Neural crest cell (in vitro differentiated cells): ENCODE measurements around the gene NPIPB6. TPM values are rescaled to one million over a fixed set of nuclear protein-coding genes. Genes with fewer than 3 reads are reported as not detected.

Source experiments
- DNase-seq: peaks from one replicate; pipeline ENCODE4 v3.0.0; 2021; ENCODE audit warnings: low read depth, mixed read lengths, low spot score
- H3K27ac Mint-ChIP-seq: one replicate; pipeline ENCODE4 v1.8.0; 2021; ENCODE audit warnings: mild to moderate bottlenecking, mixed read lengths; ENCODE audit not compliant: unreplicated experiment
- H3K27me3 Mint-ChIP-seq: 2 replicates; pipeline ENCODE4 v1.8.0; 2021; ENCODE audit warnings: low read depth, mild to moderate bottlenecking, mixed read lengths
- H3K36me3 Mint-ChIP-seq: 2 replicates; pipeline ENCODE4 v1.8.0; 2021; ENCODE audit warnings: low read depth, mild to moderate bottlenecking, mixed read lengths
- H3K4me1 Mint-ChIP-seq: 2 replicates; pipeline ENCODE4 v1.8.0; 2021; ENCODE audit warnings: mixed read lengths
- H3K4me3 Mint-ChIP-seq: one replicate; pipeline ENCODE4 v1.8.0; 2021; ENCODE audit warnings: mild to moderate bottlenecking, mixed read lengths
- H3K9me3 Mint-ChIP-seq: 2 replicates; pipeline ENCODE4 v1.8.0; 2021; ENCODE audit warnings: mixed read lengths
- CTCF ChIP-seq: fragments of 200-600 bp; sonication (generic); conservative IDR thresholded peaks from 2 replicates; pipeline ENCODE4 v1.5.0; 2021; ENCODE audit warnings: antibody characterized with exemption, mild to moderate bottlenecking
- total RNA-seq: library from RNA; stranded (reverse); gene quantifications from 2 replicates; pipeline ENCODE4 v1.2.1, GENCODE V29; 2021

Gene NPIPB6
- total RNA-seq, 1 donor from 2014 or later, result 3.2 TPM

DNA sequence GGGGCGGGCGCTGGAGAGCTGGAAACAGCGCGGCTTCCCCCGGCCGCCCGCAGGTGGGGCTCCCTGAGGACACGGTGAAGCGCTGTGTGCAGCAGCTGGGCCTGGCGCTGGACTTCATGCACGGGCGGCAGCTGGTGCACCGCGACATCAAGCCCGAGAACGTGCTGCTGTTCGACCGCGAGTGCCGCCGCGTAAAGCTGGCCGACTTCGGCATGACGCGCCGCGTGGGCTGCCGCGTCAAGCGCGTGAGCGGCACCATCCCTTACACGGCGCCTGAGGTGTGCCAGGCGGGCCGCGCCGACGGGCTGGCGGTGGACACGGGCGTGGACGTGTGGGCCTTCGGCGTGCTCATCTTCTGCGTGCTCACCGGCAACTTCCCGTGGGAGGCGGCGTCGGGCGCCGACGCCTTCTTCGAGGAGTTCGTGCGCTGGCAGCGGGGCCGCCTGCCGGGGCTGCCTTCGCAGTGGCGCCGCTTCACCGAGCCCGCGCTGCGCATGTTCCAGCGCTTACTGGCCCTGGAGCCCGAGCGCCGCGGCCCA, 43.2 kb downstream of the NPIPB6 start:
- Mint-ChIP-seq H3K27me3 (no peaks in the 10 kb centered on the region), H3K27ac (no peak overlapping the region), H3K9me3 (no peaks in the 10 kb centered on the region), H3K4me1 (peaks cover 3% of the 10 kb centered on the region), H3K36me3 (peaks cover 9% of the 10 kb centered on the region), H3K4me3 (no peak overlapping the region)
- no peak for TF ChIP-seq CTCF
- no peak for DNase-seq

DNA sequence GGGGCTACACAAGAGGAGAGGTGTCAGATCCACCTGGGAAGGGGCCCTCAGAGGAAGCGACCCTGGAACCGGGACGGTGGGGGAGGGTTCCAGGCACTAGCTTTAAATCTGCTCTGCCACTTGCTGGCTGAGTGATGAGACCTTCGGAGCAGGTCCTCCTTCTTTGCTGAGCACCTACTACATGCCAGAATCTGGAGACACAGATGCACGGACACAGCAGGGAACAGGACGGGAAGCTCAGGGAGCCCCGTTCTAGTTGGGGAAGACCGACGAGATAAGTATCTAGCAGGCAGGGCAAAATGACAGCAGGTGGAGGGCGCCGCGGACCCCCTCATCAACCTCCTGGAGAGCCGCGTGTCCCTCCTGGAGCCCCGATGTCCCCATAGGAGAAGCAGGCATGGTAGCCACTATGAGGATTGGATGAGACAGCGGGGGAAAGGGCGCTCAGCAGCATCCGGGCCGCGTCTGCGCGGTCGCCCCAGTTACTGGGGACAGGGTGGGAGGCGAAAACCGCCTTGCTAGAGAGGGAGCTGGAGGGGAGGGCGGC, 43.8 kb downstream of the NPIPB6 start:
- no peak for DNase-seq
- Mint-ChIP-seq H3K27me3 (no peaks in the 10 kb centered on the region), H3K9me3 (no peaks in the 10 kb centered on the region), H3K27ac (no peak overlapping the region), H3K36me3 (peaks cover 9% of the 10 kb centered on the region), H3K4me3 (no peak overlapping the region), H3K4me1 (peaks cover 3% of the 10 kb centered on the region)
- TF ChIP-seq CTCF, result no peak

- Mint-ChIP-seq H3K4me1 (peaks cover 3% of the 10 kb centered on the region), H3K36me3 (peaks cover 9% of the 10 kb centered on the region), H3K4me3 (no peak overlapping the region), H3K9me3 (no peaks in the 10 kb centered on the region), H3K27ac (peak overlapping the region; percentile 57), H3K27me3 (no peaks in the 10 kb centered on the region)
- no peak for DNase-seq
- TF ChIP-seq CTCF, result no peak
Measured at GRCh38 chr16:28318042-28318744, 45.1 kb downstream of the NPIPB6 start.

DNA sequence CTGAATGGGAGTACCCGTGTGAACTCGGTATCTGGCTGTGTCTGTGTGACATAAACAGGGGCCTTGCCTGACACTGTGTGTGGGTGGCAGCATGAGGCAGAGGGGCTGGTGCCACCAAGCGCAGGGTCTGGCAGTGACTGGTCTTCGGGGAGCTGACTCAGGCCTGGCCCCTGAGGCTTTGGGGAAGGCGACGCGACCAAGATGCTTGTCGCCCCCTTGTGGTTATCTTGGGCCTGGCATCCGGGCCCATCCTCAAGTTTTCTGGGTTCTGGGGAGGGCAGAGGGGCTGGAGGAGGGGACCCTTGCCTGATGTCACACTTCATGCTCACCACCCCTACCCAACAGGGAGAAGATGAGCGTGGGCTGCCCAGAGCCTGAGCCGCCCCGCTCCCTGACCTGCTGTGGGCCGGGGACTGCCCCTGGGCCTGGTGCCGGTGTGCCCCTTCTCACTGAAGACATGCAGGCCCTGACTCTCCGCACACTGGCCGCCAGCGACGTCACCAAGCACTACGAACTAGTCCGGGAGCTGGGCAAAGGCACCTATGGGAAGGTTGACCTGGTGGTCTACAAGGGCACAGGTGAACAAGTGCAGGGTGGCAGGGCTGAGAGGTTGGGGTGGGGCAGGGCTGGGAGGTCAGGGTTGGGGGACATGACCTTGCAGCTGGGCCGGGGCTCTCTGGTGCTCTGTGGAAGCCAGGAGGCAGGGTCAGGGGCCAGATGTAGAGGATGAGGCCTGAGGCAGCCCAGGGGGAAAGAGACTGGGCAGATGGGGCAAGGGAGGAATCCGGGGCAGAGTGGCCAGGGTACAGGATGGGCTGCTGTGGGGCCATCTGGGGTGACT, 46.0 kb downstream of the NPIPB6 start:
- H3K27ac Mint-ChIP-seq, result no peak overlapping the region
- peaks cover 3% of the 10 kb centered on the region for H3K4me1 Mint-ChIP-seq
- H3K4me3 Mint-ChIP-seq, result peak overlapping the region; percentile 27
- no peaks in the 10 kb centered on the region for H3K9me3 Mint-ChIP-seq
- DNase-seq, result peak; percentile 73
- peak; percentile 83 for TF ChIP-seq CTCF
- H3K27me3 Mint-ChIP-seq, result no peaks in the 10 kb centered on the region
- peaks cover 9% of the 10 kb centered on the region for H3K36me3 Mint-ChIP-seq

GRCh38 chr16:28316054-28316453, 47.3 kb downstream of the NPIPB6 start:
- no peaks in the 10 kb centered on the region for H3K9me3 Mint-ChIP-seq
- peaks cover 9% of the 10 kb centered on the region for H3K36me3 Mint-ChIP-seq
- no peak for DNase-seq
- no peaks in the 10 kb centered on the region for H3K27me3 Mint-ChIP-seq
- peaks cover 3% of the 10 kb centered on the region for H3K4me1 Mint-ChIP-seq
- no peak overlapping the region for H3K27ac Mint-ChIP-seq
- TF ChIP-seq CTCF, result no peak
- H3K4me3 Mint-ChIP-seq, result no peak overlapping the region
